Dedifferentiated amniotic fluid mesenchymal stem cell (primary cell): ENCODE results near the gene PTPRR.
A peak's percentile ranks its signal among the peaks of the same experiment; 100 is the strongest.

Experiments used
- DNase-seq: peaks from one replicate; pipeline ENCODE4 v3.0.0-alpha.2; 2016; ENCODE audit errors: extremely low spot score

PTPRR gene

DNA sequence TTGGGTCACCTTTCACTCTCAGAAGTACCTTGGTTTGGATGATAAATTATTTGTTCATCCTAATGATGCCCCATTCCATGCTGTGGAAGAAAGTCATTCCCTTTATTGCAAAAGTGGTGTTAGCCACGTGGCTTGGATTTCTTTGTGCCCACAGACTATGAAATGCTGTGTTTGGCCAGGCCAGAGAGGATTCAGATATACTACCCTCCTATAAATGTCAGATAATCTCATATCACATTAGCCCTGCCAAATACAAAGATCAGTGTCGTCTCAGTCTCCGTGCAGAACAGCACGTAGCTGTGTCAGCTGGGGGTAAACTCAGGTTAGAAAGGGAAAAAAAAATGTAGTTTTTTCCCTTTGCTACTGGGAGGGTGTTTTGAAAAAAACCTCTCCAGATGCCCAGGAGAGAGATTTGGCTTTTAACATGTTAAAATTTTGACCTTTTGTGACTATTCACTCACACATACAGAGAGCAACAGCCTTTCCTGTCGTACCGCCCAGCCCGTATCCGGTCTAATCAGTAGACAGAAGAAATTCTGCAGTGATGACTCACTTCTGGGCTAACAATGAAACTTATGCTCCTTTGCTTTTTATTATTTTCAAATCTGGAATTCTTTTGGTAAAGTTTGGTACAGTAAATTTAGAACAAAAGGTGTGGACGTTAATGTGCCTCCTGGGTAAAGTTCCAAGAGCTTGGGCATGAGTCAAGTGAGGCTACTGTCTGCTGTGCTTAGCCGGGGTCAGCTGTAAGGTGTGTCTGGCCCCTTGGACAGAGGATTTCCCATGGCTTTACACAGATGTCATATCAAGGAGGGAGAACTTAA, 274.8 kb downstream of the PTPRR start:
- peak; percentile 69 for DNase-seq

DNA sequence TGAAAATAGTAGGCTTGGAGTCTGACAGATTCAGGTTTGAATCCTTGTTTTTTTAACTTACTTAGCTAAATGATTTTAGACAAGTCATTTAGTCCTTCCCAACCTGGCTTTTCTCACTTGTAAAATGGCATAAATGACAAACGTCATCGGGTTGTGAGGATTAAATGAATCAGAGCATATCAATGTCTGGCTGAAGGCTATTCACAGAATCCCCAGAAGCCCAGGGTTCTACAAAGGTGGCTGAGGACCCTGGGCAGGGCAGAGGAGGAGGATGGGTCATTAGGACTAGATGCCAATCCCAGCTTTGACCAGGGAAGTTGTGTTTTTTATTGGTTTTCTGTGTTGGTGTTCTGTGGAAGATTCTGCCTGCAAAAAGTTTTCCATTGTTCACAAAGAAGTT, 275.7 kb downstream of the PTPRR start:
- DNase-seq: no peak

DNA sequence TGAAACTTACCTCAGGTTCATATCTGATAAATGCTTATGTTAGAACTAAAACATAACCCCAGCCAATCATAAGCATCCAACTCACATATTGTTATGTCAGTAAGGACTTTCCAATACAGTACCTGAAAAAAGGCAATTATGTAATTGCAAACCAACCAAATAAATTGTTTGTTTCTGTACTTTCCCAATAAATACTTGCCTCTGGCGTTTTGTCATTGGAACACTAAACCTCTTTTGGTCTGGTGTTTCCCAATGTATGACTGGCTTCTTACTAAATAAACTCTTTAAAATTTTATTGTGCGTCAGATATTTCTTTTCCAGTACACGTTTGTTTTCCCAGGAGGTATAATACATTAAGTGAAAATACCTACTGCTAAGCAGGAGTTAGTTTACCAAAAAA, 276.6 kb downstream of the PTPRR start:
- DNase-seq: no peak

DNA sequence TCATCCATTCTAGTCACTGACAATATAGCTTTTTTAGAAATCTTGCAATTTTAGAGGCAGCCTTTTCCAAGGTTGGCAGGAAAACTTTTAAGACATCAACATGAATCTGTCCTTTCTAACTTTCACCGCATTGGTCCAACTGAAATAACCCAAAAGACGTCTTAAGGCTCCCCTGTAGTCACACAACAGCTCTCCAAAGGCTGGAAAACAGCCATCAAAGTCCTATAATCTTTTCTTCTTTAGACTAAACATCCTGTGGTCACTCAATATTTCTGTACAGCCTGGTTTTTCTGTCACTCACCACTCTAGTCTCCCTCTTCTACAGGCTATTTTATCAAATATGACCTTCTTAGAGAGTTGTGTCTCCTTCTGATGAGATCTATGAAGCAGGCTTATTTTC, 278.8 kb downstream of the PTPRR start:
- no peak for DNase-seq

DNA sequence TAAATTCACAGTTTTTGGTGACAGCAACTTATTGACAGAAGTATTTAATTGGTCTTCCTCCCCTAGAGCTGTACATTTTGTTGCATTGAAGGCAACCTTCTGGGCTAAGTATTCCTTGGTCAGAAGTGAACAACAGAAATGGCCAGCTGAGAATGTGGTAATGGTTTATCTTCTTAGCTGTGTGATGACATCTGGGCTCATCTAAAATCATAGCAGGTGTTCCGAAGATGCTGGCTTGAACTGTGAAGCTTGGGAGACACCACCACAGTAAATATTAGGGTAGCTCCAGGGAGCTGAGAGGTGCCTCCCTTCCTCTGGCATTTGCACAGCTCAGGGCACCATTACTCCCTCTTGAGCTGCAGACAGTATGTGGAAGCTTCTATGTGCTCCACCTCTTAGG, 279.6 kb downstream of the PTPRR start:
- DNase-seq: no peak

DNA sequence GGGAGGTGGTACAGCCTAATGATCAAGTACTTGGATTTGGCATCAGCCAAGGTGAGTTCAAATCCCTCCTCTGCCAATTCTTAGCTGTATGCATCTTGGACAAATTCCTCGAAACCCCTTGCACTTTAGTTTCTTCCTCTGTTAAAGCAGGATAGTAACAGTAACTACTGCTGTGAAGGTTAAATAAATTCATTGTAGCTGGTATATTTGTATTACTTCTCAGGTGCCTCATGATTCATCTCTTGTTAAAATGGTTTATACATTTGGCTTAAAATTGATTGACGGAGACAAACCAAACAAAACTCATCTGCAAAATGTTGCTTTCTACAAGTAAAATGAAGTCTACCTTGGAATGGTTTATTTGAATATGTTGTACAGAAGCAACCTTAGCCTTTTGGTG, 281.0 kb downstream of the PTPRR start:
- no peak for DNase-seq

DNA sequence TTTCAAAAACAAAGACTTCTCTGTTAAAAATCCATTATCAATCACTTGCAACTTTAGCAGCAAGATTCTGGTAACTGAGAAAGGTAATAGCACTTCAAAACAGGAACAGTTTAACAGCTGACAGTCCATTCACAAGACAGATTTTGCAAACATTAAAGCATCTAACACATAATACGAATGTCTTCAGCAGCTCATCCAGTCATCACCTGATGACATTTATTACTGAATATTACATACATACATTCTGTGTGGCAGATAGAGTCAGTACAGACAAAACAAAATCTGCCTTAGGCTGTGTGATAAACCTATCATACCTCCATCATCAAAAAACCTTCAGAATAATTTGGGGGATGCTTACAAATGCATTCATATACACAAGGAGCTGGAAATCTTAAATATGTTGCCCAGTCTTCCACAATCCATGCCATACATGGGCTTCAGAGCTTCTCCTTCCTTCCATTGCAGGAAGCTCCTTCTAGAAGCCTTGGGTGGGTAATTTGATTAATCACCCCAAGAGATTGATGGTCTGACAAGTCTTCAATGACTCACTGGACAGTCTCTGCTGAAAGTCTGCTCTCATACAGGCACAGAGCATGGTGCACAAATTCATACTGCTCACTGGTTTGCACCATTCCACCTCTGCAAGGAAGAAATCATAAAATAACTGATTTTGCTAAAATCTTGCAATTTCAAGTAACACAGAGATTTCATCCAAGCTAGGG, 281.7 kb downstream of the PTPRR start:
- no peak for DNase-seq

DNA sequence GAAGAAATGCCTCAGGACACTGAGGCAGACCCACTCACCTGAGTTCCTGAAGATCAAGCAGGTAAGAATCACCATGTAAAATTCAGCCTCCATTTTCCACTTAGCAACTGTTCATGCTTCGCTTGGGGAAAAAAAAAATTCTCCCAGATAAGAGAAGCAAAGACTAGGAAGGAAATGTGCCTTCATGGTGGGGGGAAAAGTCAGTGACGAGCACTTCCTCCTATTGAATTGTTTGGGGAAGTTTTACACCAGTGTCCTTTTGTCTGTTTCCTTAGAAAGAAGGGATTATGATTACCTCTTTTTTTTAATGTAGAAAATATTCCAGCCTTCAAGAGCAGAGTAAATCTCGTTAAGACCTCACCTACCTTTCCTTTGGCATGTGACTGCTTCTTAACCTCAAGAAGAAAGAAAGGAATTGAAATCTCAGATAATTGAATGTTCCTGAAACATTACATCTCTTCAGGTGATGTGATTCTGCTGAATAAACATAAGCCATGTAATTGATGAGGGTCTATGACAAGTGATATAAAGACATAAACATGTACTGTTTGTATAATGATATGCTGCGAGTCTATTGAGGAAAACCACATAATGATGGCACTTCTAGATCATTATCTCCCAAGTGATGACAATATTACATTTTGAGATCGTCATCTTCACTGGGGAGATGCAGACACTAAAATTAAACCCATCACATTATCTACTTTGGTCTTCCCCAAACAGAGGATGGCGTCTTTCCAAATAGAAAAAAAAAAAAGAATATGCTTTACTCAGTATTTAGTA, 283.0 kb downstream of the PTPRR start, which contains the start of gene PTPRB:
Gene PTPRB (minus strand): TSS at position 127 of the 783 bp plus-strand sequence. CDS start 34 bp downstream, at position 93.
- no peak for DNase-seq

DNA sequence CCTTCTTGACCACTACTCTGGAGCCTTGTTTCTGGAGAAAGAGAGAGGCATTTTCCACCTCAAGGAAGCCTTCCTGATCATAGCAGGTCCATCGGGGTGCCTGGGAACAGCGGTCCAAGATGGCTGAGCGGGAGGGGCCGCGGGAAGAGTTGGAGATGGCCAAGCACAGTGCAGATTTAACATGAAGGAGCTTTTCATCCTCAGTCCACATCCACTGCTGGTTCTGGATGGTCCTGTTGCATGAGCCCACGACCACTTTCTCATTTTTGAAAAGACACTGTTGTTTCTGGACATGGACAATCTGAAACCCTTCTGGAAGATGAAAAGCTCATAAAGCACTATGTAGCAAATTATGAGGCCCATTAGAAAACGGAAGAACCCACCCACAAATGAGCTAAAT, 284.8 kb downstream of the PTPRR start:
- no peak for DNase-seq

DNA sequence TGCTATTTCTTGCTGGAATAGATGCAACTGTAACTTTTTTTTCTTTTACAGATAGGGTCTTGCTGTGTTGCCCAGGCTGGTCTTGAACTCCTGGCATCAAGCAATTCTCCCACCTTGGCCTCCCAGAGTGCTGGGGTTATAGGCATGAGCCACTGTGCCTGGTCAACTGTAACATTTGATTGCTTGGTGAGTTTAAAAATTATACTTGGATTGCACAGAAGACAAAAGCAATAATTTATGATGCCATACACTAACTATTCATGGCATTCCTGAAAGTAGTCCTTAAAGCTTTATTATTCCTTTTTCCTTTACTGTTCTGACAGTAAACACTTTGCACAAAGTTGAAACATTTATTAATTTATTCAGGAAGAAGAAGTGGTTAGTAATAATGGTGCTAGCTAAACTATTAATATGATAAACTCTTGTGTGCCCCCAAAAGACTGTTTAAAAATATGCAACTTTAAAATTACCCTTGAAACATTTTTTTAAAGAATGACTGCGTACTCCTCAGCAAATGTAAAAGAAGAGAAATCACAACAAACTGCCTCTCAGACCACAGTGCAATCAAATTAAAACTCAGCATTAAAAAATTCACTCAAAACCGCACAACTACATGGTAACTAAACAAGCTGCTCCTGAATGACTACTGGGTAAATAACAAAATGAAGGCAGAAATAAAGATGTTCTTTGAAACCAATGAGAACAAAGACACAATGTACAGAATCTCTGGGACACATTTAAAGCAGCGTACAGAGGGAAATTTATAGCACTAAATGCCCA, 291.6 kb downstream of the PTPRR start:
- no peak for DNase-seq

DNA sequence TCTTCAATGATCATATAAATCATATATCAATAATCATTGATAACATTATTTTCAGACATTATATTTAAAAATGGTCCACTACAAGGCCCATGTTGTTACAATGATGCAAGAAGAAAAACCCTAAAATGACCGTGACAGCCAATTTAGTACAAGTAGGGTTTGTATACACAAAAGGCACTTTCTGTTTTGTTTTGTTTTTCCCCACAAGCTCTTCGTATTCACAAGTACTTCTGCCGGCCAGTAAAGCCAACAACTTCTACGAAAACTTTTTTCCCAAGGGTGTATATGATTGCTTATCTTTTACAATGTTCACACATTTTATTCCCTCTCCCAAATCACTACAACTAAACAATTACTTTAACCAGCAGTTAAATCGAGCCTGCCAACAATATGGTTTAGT, 292.9 kb downstream of the PTPRR start:
- no peak for DNase-seq

DNA sequence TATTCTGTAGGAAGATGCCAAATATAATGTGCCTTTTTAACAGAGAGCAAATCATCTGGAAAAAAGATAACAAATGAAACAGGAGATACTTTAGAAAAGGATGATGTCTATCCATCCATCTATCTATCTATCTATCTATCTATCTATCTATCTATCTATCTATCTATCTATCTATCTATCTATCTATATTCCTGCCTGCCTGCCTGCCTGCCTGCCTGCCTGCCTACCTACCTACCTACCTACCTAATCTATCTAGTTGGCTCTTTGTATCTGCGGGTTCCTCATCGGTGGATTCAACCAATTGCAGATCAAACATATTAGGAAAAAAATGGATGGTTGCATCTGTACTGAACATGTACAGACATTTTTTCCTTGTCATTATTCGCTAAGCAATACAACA, 294.4 kb downstream of the PTPRR start:
- no peak for DNase-seq

DNA sequence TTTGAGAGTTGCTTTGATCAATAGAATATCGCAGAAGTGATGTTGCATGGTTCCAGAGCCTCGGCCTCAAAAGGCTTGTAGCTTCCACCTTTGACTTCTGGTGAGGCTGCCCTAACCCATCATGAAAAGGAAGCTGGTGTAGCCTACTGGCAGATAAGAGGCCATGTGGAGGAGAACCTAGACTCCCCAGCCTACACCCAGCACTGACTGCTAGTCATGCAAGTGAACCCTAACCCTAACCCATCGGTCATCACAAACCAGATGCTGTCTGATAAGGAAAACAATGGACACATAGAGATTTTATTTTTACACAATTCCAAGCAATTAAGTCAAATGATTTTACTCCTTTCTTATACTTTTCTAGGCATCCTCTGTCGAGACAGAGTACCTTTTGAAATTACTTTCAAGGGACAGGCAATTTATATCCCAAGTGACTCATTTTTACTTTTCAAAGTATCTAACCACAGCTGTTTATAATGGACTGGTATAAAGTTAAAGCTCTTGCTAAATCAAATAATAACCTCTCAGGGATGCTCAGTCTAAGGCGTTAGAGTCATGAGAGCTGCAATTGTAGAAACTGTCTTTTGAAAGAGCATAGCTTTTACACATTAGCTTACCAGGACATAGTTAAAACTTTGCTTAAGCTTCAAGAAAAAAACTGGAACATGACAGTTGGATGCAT, 300.9 kb downstream of the PTPRR start:
- DNase-seq: no peak

DNA sequence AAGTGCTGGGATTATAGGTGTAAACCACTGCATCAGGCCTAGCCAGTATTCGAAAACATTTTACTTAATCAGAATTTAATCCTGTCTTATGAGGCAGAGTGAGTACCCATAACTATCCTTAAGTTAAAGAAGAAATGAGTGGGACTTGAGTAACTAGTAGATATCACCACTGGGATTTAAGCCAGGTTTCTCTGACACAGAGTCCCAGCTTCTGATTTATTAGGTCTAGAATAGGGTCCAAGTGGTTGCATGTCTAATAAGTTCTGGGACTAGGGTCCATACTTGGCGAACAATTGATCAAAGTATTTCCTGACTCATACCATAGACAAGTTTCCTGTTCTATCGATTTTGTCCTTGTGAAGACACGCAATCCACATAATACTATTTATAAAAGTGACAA, 302.2 kb downstream of the PTPRR start:
- DNase-seq: no peak

DNA sequence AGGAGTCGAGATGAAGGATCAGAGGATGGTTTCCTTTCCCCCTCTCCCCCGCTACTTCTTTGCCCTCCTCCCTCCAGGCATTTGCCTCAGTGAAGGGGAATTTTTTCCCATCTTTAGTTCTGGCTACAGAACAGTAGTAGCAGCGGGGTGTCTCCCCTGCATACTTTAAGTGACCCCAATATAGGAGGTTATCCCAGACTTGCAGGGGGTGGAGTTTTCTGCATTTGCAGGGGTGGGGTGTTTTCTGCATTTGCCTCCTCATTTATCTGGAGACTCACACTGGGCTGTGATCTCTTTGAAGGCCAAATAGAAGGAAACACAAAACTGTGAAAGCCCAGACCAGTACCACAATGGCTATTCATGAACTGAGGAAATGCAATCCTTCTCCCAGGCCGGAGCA, 303.1 kb downstream of the PTPRR start:
- DNase-seq: no peak

DNA sequence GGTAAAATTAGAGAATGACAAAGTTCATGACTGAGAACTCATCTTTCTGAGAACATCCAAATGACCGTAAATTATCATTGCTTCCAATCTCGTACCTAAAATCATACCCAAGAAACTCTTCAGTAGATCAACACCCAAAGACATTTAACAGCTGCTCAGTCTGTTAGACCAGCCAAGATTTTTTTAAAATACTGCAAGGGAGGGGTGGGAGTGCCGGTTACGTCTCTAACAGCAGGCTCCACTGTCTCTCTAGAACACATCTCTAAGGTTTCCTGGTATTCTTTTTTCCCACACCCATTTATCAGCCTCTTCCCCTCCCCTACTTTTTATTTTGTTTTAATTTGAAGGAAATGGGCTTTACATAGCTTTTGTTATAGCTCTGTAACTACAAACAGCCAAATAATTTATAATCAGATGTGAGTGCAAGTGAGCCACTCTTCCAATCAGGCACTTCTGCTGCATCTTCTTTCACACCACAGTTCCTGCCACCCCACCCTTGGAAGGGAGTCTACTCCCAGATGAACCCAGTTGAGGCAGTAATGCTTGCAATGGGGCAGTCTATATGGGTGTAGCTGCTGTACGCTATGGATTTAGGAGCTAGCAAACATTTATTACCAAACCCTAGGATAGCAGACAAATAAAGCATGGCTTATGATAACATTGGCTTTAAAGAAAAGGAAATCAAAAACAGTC, 305.2 kb downstream of the PTPRR start:
- no peak for DNase-seq

DNA sequence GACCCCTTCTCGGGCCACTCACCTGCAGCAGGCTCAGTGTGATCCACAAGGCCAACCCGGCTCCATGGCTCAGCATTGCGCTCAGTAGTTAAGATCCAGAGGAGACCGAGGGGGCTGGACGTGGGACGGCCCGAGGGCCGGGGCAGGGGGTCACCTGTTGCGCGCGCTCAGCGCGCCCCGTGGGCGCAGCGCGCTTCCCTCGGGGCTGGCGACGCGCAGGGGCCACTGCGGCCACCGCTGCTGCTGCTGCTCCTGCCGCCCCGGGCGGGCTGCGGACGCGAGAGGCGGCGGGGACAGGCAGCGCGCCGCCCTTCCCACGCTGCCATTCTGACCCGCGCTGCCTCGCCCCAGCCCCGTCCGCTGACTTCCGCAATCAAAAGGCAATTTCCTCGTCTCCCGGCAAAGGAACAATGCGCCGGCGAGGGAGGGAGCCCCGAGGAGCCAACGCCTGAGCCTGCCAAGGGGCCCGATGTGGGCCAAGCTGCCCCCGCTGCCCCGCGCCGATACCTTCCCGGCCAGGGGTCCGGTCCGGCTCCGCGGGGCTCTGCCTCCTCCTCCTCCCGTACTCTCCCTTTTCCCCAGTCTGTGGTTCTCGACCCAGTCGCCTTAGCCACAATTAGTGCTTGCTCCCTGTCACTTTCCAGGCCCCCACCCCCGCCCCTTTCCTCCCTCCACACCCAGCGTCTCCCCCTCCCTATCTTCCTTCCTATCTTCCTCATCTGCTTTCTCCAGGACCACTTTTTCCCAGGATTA, 310.6 kb downstream of the PTPRR start:
- peak; percentile 17 for DNase-seq

DNA sequence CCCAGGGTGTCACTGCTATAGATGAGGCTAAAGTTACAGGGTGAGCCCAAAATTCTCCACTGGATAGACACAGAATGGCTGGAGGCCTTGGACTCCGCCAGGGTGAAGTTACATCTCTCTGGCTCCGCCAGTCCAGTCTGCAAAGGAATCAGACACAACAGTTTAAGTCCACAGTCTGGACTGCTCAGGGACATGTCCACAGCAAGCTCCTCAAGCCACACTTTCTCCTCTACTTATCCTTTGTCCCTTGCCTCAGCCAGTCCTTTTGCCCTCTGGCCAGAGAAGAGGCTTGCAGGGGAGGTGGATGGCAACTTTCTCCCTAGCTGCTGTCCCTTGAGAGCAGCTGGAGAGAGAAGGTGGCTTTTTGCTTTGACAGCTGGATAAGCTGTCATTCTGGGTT, 311.3 kb downstream of the PTPRR start:
- DNase-seq: no peak

DNA sequence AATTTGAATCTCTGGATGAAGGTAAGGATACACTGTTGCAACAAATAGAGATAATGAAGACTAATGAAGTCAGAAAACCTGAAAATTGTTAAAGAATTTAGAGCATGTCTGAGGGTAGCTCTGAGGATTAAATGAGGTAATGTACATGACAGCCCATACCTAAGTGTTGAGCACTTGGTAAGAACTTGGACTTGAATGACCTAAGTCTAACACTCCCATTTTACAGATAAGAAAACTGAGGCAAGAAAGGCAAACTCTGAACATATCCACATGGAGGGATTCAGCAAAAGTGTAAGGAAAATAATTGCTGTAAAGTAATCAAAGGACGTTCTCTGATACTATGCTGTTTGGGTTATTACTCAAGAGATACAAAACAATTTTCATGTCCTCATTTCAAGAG, 312.4 kb downstream of the PTPRR start:
- DNase-seq: no peak

DNA sequence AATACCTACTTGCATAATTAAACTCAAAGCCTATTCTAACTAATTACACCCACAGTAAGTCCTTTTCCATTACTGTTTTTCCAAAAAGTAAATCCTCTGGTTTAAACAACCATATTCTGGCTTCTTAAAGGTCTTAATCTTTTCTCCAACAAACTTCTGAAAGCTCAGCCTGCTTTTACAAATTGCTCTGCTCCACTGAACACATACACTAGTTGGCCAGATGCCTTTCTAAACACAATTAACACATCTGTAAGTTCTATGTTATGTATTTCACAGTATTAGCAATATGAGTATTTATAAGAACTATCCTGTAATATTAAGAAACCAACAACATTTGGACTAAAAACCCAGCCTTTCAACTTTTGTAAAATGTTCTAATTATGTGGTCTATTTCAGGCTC, 313.4 kb downstream of the PTPRR start:
- no peak for DNase-seq
